SK-N-SH (cell line): Measurements from ENCODE around the gene MAPKAP1. TPM values are rescaled to one million over a fixed set of nuclear protein-coding genes. Genes with fewer than 3 reads are reported as not detected.

Experiments used
- CTCF ChIA-PET: fragments of 300-600, 350-600 bp; formaldehyde crosslinking; extraction: SDS; loops from one replicate; lab custom pipeline; 2021; lab: Yijun Ruan, JAX
- POLR2A ChIA-PET: fragments of 350-600 bp; sonication (Branson Sonifier 250); formaldehyde crosslinking; extraction: SDS; loops from one replicate; lab custom pipeline; 2020; ENCODE audit warnings: antibody characterized with exemption, inconsistent platforms; lab: Yijun Ruan, JAX
- DNase-seq: peaks from one replicate; pipeline ENCODE4 v3.0.0; 2012
- H2AFZ ChIP-seq: fragments of 200-600 bp; sonication (generic); 2 replicates; pipeline ENCODE4 v1.8.1; 2016; ENCODE audit warnings: antibody characterized with exemption, mild to moderate bottlenecking, low read depth
- H3F3A ChIP-seq: fragments of 200-600 bp; sonication (generic); replicated peaks from 2 replicates; pipeline ENCODE3; 2016; ENCODE audit warnings: antibody characterized with exemption, mild to moderate bottlenecking; ENCODE audit not compliant: insufficient read depth
- H3K27ac ChIP-seq, 2 experiments: fragments of 200-500 bp in 1 of 2; fragments of 200-600 bp in 1 of 2; sonication (Bioruptor generic) in 1 of 2; sonication (generic), shearing (Covaris generic) in 1 of 2; 2 replicates each; pipeline versions ENCODE4 v1.5.1 to v1.6.1; 2014 to 2016; ENCODE audit warnings: low read depth in 2 of 2, inconsistent platforms in 1 of 2, low read length in 1 of 2, mild to moderate bottlenecking in 1 of 2, mixed read lengths in 1 of 2
- H3K27me3 ChIP-seq: fragments of 200-600 bp; sonication (generic), shearing (Covaris generic); 2 replicates; pipeline ENCODE4 v1.6.1; 2016; ENCODE audit warnings: mixed run types; ENCODE audit not compliant: insufficient read depth
- H3K36me3 ChIP-seq, 2 experiments: fragments of 200-500 bp in 1 of 2; fragments of 200-600 bp in 1 of 2; sonication (Bioruptor generic) in 1 of 2; sonication (generic) in 1 of 2; replicated peaks in 1 of 2; 2 replicates each; pipeline versions ENCODE3 to v1.5.1; 2014 to 2016; ENCODE audit warnings: low read length in 1 of 2, mild to moderate bottlenecking in 1 of 2; ENCODE audit not compliant: insufficient read depth in 2 of 2, control insufficient read depth in 1 of 2
- H3K4me1 ChIP-seq, 2 experiments: fragments of 200-500 bp in 1 of 2; fragments of 200-600 bp in 1 of 2; sonication (Bioruptor generic) in 1 of 2; sonication (generic), shearing (Covaris generic) in 1 of 2; 2 replicates each; pipeline versions ENCODE4 v1.5.1 to v1.6.1; 2014 to 2016; ENCODE audit warnings: low read depth in 1 of 2, low read length in 1 of 2, mixed run types in 1 of 2; ENCODE audit not compliant: insufficient read depth in 2 of 2, control insufficient read depth in 1 of 2
- H3K4me2 ChIP-seq: fragments of 200-600 bp; sonication (generic), shearing (Covaris generic); 2 replicates; pipeline ENCODE4 v1.6.1; 2017; ENCODE audit warnings: mixed run types
- H3K4me3 ChIP-seq, 2 experiments: fragments of 200-500 bp in 1 of 2; fragments of 200-600 bp in 1 of 2; sonication (Bioruptor generic) in 1 of 2; sonication (generic), shearing (Covaris generic) in 1 of 2; 2 replicates each; pipeline versions ENCODE4 v1.5.1 to v1.8.1; 2014 to 2016; ENCODE audit warnings: low read depth in 2 of 2, inconsistent platforms in 1 of 2, low read length in 1 of 2, mild to moderate bottlenecking in 1 of 2, mixed read lengths in 1 of 2, moderate library complexity in 1 of 2
- H3K79me2 ChIP-seq: fragments of 200-600 bp; sonication (generic); 2 replicates; pipeline ENCODE4 v1.8.1; 2017; ENCODE audit warnings: mild to moderate bottlenecking; ENCODE audit not compliant: insufficient read depth
- H3K9ac ChIP-seq: fragments of 200-600 bp; sonication (generic); 2 replicates; pipeline ENCODE4 v1.6.1; 2017; ENCODE audit warnings: mixed run types
- H3K9me2 ChIP-seq: fragments of 200-600 bp; sonication (generic); 2 replicates; pipeline ENCODE4 v1.6.1; 2017; ENCODE audit warnings: mixed run types
- H3K9me3 ChIP-seq: fragments of 200-600 bp; sonication (generic); 2 replicates; pipeline ENCODE4 v1.6.1; 2017; ENCODE audit warnings: mixed run types, mild to moderate bottlenecking, moderate library complexity
- H4K20me1 ChIP-seq: fragments of 200-600 bp; sonication (generic); 2 replicates; pipeline ENCODE4 v1.6.1; 2017; ENCODE audit warnings: mild to moderate bottlenecking, mixed run types; ENCODE audit not compliant: insufficient read depth
- CHD2 ChIP-seq: fragments of 150-350 bp; IDR thresholded peaks from 2 replicates; pipeline ENCODE4 v1.6.1; 2018; ENCODE audit warnings: low read length; ENCODE audit not compliant: partially characterized antibody
- CTCF ChIP-seq: fragments of 200-600 bp; sonication (generic); IDR thresholded peaks from 2 replicates; pipeline ENCODE4 v1.6.1; 2017; ENCODE audit warnings: antibody characterized with exemption, mild to moderate bottlenecking, moderate library complexity
- ELF1 ChIP-seq: IDR thresholded peaks from 2 replicates; pipeline ENCODE4 v1.4.0; 2012
- GABPA ChIP-seq: IDR thresholded peaks from 2 replicates; pipeline ENCODE4 v1.4.0; 2012; ENCODE audit warnings: low read depth, mild to moderate bottlenecking
- IRF3 ChIP-seq: fragments of 150-350 bp; IDR thresholded peaks from 2 replicates; pipeline ENCODE4 v1.6.1; 2016; ENCODE audit warnings: mild to moderate bottlenecking, low read depth, low read length
- JUND ChIP-seq: IDR thresholded peaks from 2 replicates; pipeline ENCODE4 v1.4.0; 2012
- MAX ChIP-seq: IDR thresholded peaks from 2 replicates; pipeline ENCODE4 v1.4.0; 2012; ENCODE audit warnings: low read depth
- MXI1 ChIP-seq: IDR thresholded peaks from 2 replicates; pipeline ENCODE4 v1.6.1; 2012; ENCODE audit warnings: mild to moderate bottlenecking, low read depth, low read length, improper control_type of control experiment
- NRF1 ChIP-seq: IDR thresholded peaks from 2 replicates; pipeline ENCODE4 v1.6.1; 2012; ENCODE audit warnings: low read depth, mild to moderate bottlenecking, low read length
- PBX3 ChIP-seq: IDR thresholded peaks from 2 replicates; pipeline ENCODE4; 2012
- POLR2AphosphoS5 ChIP-seq: IDR thresholded peaks from 2 replicates; pipeline ENCODE4 v1.6.1; 2012; ENCODE audit warnings: low read depth, low read length
- RAD21 ChIP-seq: IDR thresholded peaks from 2 replicates; pipeline ENCODE4 v1.6.1; 2012; ENCODE audit warnings: mild to moderate bottlenecking, low read length
- RCOR1 ChIP-seq: fragments of 150-350 bp; IDR thresholded peaks from 2 replicates; pipeline ENCODE4 v1.6.1; 2017; ENCODE audit warnings: antibody characterized with exemption, low read length
- RFX5 ChIP-seq: IDR thresholded peaks from 2 replicates; pipeline ENCODE4 v1.6.1; 2012; ENCODE audit warnings: mild to moderate bottlenecking, improper control_type of control experiment, low read length
- SIN3A ChIP-seq: IDR thresholded peaks from 2 replicates; pipeline ENCODE4 v1.6.1; 2012; ENCODE audit warnings: low read depth, mild to moderate bottlenecking, low read length, moderate library complexity, borderline replicate concordance
- TAF1 ChIP-seq: IDR thresholded peaks from 2 replicates; pipeline ENCODE4 v1.6.1; 2012; ENCODE audit warnings: low read depth, mild to moderate bottlenecking, low read length, moderate library complexity, borderline replicate concordance
- WGBS: methylation state at CpG from one replicate; pipeline ENCODE4 v1.1.6; 2017; ENCODE audit warnings: low lambda C conversion rate; 5-methylcytosine and 5-hydroxymethylcytosine counted together
- polyA plus RNA-seq, 3 experiments: library from polyadenylated mRNA; depleted of rRNA; stranded (reverse); fragments of >200 nt; gene quantifications; 2 replicates each; pipeline ENCODE4 v1.2.3, GENCODE V29; 2012

The MAPKAP1 gene
- polyA plus RNA-seq (2012; rRNA removed): 97.9 and 117 TPM in 2 replicates
- polyA plus RNA-seq (2012; cell fraction: cytosol; rRNA removed): 102 and 103 TPM in 2 replicates
- 81.1 and 148 TPM in 2 replicates for polyA plus RNA-seq (2012; cell fraction: nucleus; rRNA removed)

DNA sequence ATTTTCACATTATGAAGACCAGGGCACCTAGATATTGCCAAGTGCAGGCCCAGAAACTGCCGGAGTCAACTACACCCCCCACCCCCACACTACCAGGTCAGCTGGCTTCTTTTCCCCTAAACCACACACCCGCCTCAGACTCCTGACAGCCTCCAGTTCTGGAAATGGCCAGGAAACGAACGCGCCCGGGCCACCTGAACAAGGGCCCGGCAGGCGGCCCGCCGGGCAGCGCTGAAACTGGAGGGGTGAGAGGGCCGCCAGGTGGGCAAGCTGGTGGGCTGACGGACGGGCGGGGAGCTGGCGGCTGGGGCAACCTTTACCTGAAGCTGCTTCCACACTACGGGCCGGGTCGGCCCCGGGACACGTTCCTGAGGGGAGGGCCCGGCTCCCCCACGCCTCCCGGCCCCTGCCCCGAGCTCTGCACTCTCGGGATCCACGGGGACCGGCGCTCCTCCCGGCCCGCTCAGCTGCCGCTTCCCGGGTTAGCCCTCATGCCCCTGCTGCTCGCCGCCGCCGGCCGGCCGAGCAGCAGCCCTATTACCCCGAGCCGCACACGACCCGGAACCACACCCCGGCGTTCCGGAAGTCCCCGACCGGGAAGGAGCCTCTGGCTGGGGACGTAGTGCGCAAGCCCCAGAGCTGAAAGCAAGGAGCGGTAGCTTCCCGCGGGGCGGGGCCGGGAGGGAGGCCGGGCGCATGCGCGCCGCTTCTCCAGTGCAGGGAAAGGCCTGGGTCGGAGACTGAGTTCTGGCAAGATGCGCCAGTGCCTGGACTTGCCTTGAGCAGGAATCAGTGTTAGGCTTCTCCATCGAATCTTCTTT lies at the start of gene MAPKAP1:
MAPKAP1 (minus strand) TSS at position 558 of the 821 bp plus-strand sequence. CDS start 34,634 bp downstream, outside the sequence.
- CTCF ChIA-PET: interaction anchor here (0.6 to 1.6 kb wide), 5 partner anchors 9 to 299 kb away, joined by 3 to 6 read pairs (median 3); no protein-coding TSS in a partner anchor
- DNase-seq: peak; percentile 98
- peak within 1 kb of the TSS; percentile 98 for H2AFZ ChIP-seq

More for the DNA sequence above, at the start of gene MAPKAP1:
- Histone ChIP-seq H3K27ac (peak within 1 kb of the TSS; percentile 54 to 92), H3K4me1 (peaks cover under 1 to 15% of the 10 kb centered on the region in 2 experiments; a peak in 2 of 4 replicates), H3K9me3 (no peaks in the 10 kb centered on the region), H3K79me2 (peaks cover 50% of the 10 kb centered on the region), H3K27me3 (no peaks in the 10 kb centered on the region), H3F3A (peaks cover 3% of the 10 kb centered on the region), H3K4me2 (peak within 1 kb of the TSS; percentile 93), H3K4me3 (peak within 1 kb of the TSS; percentile 85 to 90), H3K36me3 (peaks cover 0 to 5% of the 10 kb centered on the region in 2 experiments), H3K9ac (peak within 1 kb of the TSS; percentile 91), H3K9me2 (no peaks in the 10 kb centered on the region)
- 1% methylated on average over 21 of the region's 63 CpGs for WGBS
- TF ChIP-seq RAD21 (peak; percentile 35), RFX5 (no peak), PBX3 (no peak), SIN3A (peak; percentile 53; the same call in 1 of the 2 replicates), CHD2 (peak; percentile 58), MXI1 (peak; percentile 71; the same call in 1 of the 2 replicates), JUND (no peak), CTCF (no peak), IRF3 (no peak), TAF1 (peak; percentile 80; the same call in 1 of the 2 replicates), ELF1 (peak; percentile 85), NRF1 (peak; percentile 99), RCOR1 (no peak; the same call in 1 of the 2 replicates), GABPA (peak; percentile 93), POLR2AphosphoS5 (peak; percentile 91), MAX (peak; percentile 2; the same call in 1 of the 2 replicates)
- TF ChIP-seq, all 33 proteins: peak for 10
- 0 out of 2 replicates have a peak, but pooled peaks cover 3% of the 10 kb centered on the region for H4K20me1 ChIP-seq
- POLR2A ChIA-PET: interaction anchor here (0.5 to 1.3 kb wide), 7 partner anchors 27 to 351 kb away, joined by 3 to 14 read pairs (median 4); no protein-coding TSS in a partner anchor
